D721Med (cell line): ENCODE measurements around the gene MTREX.
A peak's percentile ranks its signal among the peaks of the same experiment; 100 is the strongest.
"Not testable (repeated sequence)": the region's sequence is repeated elsewhere in the genome, so short reads cannot be mapped to it uniquely, and the experiment has no call there.

Experiments
- DNase-seq: peaks from one replicate; pipeline ENCODE4 v3.0.0; 2011; ENCODE audit warnings: low spot score; ENCODE audit not compliant: insufficient read length
- FAIRE-seq: peaks from 2 replicates; lab custom pipeline; 2011; peaks lifted over from hg19 to GRCh38; lab: Jason Lieb, UNC
- CTCF ChIP-seq: IDR thresholded peaks from 2 replicates; pipeline ENCODE4 v1.5.1; 2012; ENCODE audit warnings: mild to moderate bottlenecking, control low read depth; ENCODE audit not compliant: insufficient read depth; ENCODE audit errors: missing control alignments

MTREX gene

GRCh38 chr5:55308254-55308836 lies 556 bp downstream of the MTREX start:
- FAIRE-seq (no peak), DNase-seq (no peak)
- peak; percentile 26 for TF ChIP-seq CTCF

GRCh38 chr5:55313870-55314617 lies 6.3 kb downstream of the MTREX start:
- TF ChIP-seq CTCF: no peak
- FAIRE-seq (peak; percentile 91), DNase-seq (no peak)

- DNase-seq (no peak), FAIRE-seq (peak; percentile 11)
- TF ChIP-seq CTCF: no peak
Observed at GRCh38 chr5:55316289-55316688, 8.5 kb downstream of the MTREX start.

- DNase-seq (no peak), FAIRE-seq (no peak)
- TF ChIP-seq CTCF: no peak
Observed at GRCh38 chr5:55316837-55317236, 9.0 kb downstream of the MTREX start.

- DNase-seq, FAIRE-seq: not testable (repeated sequence)
Observed at GRCh38 chr5:55318237-55318636, 10.4 kb downstream of the MTREX start.

GRCh38 chr5:55319491-55319890 lies 11.7 kb downstream of the MTREX start:
- FAIRE-seq (no peak), DNase-seq (no peak)
- no peak for TF ChIP-seq CTCF

GRCh38 chr5:55320571-55320970 lies 12.8 kb downstream of the MTREX start:
- DNase-seq: no peak
- TF ChIP-seq CTCF: no peak
- FAIRE-seq: no peak
